GM23338 (cell line): ENCODE measurements around the gene PDIA5. TPM values are rescaled to one million over a fixed set of nuclear protein-coding genes. Genes with fewer than 3 reads are reported as not detected.

Experiments used
- ATAC-seq: fragments of 200-7000 bp; cut with Tn5 transposase; 3 replicates; pipeline ENCODE4 v1.9.1; 2020
- DNase-seq: peaks from one replicate; pipeline ENCODE4 v3.0.0-alpha.2; 2015; ENCODE audit warnings: low spot score
- H2AFZ ChIP-seq: fragments of 200-600 bp; sonication (generic); 2 replicates; pipeline ENCODE4 v1.8.0; 2016; ENCODE audit warnings: antibody characterized with exemption, mild to moderate bottlenecking, moderate library complexity
- H3F3A ChIP-seq: fragments of 200-600 bp; sonication (generic); replicated peaks from 2 replicates; pipeline ENCODE4 v1.8.0; 2017; ENCODE audit warnings: antibody characterized with exemption, mixed run types, low read depth
- H3K27ac ChIP-seq: fragments of 200-600 bp; sonication (generic); 2 replicates; pipeline ENCODE4 v1.6.1; 2016; ENCODE audit warnings: low read depth
- H3K27me3 ChIP-seq: fragments of 200-600 bp; sonication (generic); 2 replicates; pipeline ENCODE4 v1.8.0; 2016; ENCODE audit warnings: mild to moderate bottlenecking, mixed run types, moderate library complexity; ENCODE audit not compliant: insufficient read depth
- H3K36me3 ChIP-seq: fragments of 200-600 bp; sonication (generic); 2 replicates; pipeline ENCODE4 v1.8.0; 2016; ENCODE audit warnings: mild to moderate bottlenecking; ENCODE audit not compliant: insufficient read depth
- H3K4me1 ChIP-seq: fragments of 200-600 bp; sonication (generic); 2 replicates; pipeline ENCODE4 v1.8.0; 2016; ENCODE audit warnings: mild to moderate bottlenecking, moderate library complexity; ENCODE audit not compliant: insufficient read depth
- H3K4me2 ChIP-seq: fragments of 200-600 bp; sonication (generic); 2 replicates; pipeline ENCODE4 v1.7.1; 2017; ENCODE audit warnings: mixed run types
- H3K4me3 ChIP-seq: fragments of 200-600 bp; sonication (generic); 2 replicates; pipeline ENCODE4 v1.6.1; 2016; ENCODE audit warnings: mixed run types
- H3K79me2 ChIP-seq: fragments of 200-600 bp; sonication (generic); replicated peaks from 2 replicates; pipeline ENCODE4 v1.8.0; 2017; ENCODE audit warnings: mild to moderate bottlenecking; ENCODE audit not compliant: insufficient read depth
- H3K9me2 ChIP-seq: fragments of 200-600 bp; sonication (generic); 2 replicates; pipeline ENCODE4 v1.8.0; 2017; ENCODE audit not compliant: insufficient read depth
- H4K20me1 ChIP-seq: fragments of 200-600 bp; sonication (generic); replicated peaks from 2 replicates; pipeline ENCODE4 v1.8.0; 2017; ENCODE audit warnings: mild to moderate bottlenecking; ENCODE audit not compliant: insufficient read depth
- H3K27ac Mint-ChIP-seq: 2 replicates; pipeline ENCODE4 v1.8.0; 2020; ENCODE audit warnings: inconsistent platforms, mild to moderate bottlenecking, moderate library complexity, mixed read lengths
- H3K27me3 Mint-ChIP-seq: 3 replicates; pipeline ENCODE4 v1.8.0; 2022; ENCODE audit warnings: low read depth, mild to moderate bottlenecking, moderate library complexity, mixed read lengths, inconsistent platforms; ENCODE audit not compliant: insufficient read depth, poor library complexity
- H3K36me3 Mint-ChIP-seq: 3 replicates; pipeline ENCODE4 v1.8.0; 2021; ENCODE audit warnings: low read depth, mild to moderate bottlenecking, inconsistent platforms, moderate library complexity, mixed read lengths
- H3K4me1 Mint-ChIP-seq: 3 replicates; pipeline ENCODE4 v1.8.0; 2020; ENCODE audit warnings: mild to moderate bottlenecking, inconsistent platforms, mixed read lengths
- H3K4me3 Mint-ChIP-seq: 3 replicates; pipeline ENCODE4 v1.8.0; 2021; ENCODE audit warnings: moderate library complexity, mild to moderate bottlenecking, inconsistent platforms, mixed read lengths
- H3K9me3 Mint-ChIP-seq: 3 replicates; pipeline ENCODE4 v1.8.0; 2020; ENCODE audit warnings: moderate library complexity, mild to moderate bottlenecking, inconsistent platforms, mixed read lengths
- CREB1 ChIP-seq: fragments of 250-450 bp; sonication (Bioruptor Pico); IDR thresholded peaks from 2 replicates; pipeline ENCODE4 v1.5.0; 2020; ENCODE audit warnings: low read depth, mild to moderate bottlenecking, moderate library complexity
- EZH2 ChIP-seq: fragments of 200-600 bp; sonication (generic); IDR thresholded peaks from one replicate; pipeline ENCODE4 v1.8.0; 2017; ENCODE audit warnings: antibody characterized with exemption, mild to moderate bottlenecking, low read depth; ENCODE audit not compliant: unreplicated experiment
- EZH2phosphoT487 ChIP-seq: fragments of 200-600 bp; sonication (generic); IDR thresholded peaks from one replicate; pipeline ENCODE4 v1.8.1; 2018; ENCODE audit warnings: antibody characterized with exemption; ENCODE audit not compliant: unreplicated experiment
- JUNB ChIP-seq: IDR thresholded peaks from one replicate; pipeline ENCODE4 v1.6.1; 2016; ENCODE audit warnings: antibody characterized with exemption; ENCODE audit not compliant: unreplicated experiment
- NANOG ChIP-seq: IDR thresholded peaks from 2 replicates; pipeline ENCODE4 v1.6.1; 2016; ENCODE audit warnings: antibody characterized with exemption, borderline replicate concordance
- POLR2AphosphoS5 ChIP-seq: IDR thresholded peaks from 2 replicates; pipeline ENCODE4 v1.6.1; 2016; ENCODE audit warnings: antibody characterized with exemption, low read depth
- STAT1 ChIP-seq: IDR thresholded peaks from one replicate; pipeline ENCODE4 v1.6.1; 2016; ENCODE audit warnings: antibody characterized with exemption; ENCODE audit not compliant: unreplicated experiment
- ZNF114 ChIP-seq: fragments of 250-450 bp; sonication (Bioruptor Pico); IDR thresholded peaks from 2 replicates; pipeline ENCODE4 v1.5.0; 2020; ENCODE audit warnings: mild to moderate bottlenecking, moderate library complexity
- ZNF331 ChIP-seq: fragments of 250-450 bp; sonication (Bioruptor Pico); IDR thresholded peaks from 2 replicates; pipeline ENCODE4 v1.5.0; 2020; ENCODE audit warnings: low read depth, mild to moderate bottlenecking, moderate library complexity
- polyA plus RNA-seq: library from polyadenylated mRNA; unstranded; fragments of >200 nt; fragmentation: Nextera tagmentation; extraction: Ambion mirVana; gene quantifications from 2 replicates; pipeline ENCODE4 v1.2.1, GENCODE V29; 2016
- total RNA-seq: library from RNA; depleted of rRNA; stranded (reverse); fragments of >200 nt; shearing (Covaris generic); gene quantifications from 2 replicates; pipeline ENCODE4 v1.2.3, GENCODE V29; 2014
- TF ChIP-seq, protein P1 (sequence below): IDR thresholded peaks from one replicate; pipeline ENCODE4 v1.6.1; 2018; ENCODE audit warnings: antibody characterized with exemption; ENCODE audit not compliant: unreplicated experiment
- TF ChIP-seq, protein P2 (sequence below): IDR thresholded peaks from 2 replicates; pipeline ENCODE4 v1.6.1; 2016; ENCODE audit warnings: antibody characterized with exemption
- TF ChIP-seq, protein P3 (sequence below): fragments of 250-450 bp; sonication (Bioruptor Pico); IDR thresholded peaks from 2 replicates; pipeline ENCODE4 v1.5.0; 2020; ENCODE audit warnings: mild to moderate bottlenecking, moderate library complexity
- TF ChIP-seq, protein P4 (sequence below), 2 experiments: fragments of 200-600 bp in 1 of 2; sonication (generic) in 1 of 2; conservative IDR thresholded peaks; 2 replicates each; pipeline versions ENCODE4 v1.5.1 to v1.6.1; 2016 to 2017; ENCODE audit warnings: antibody characterized with exemption in 2 of 2, low read depth in 2 of 2, mild to moderate bottlenecking in 2 of 2, moderate library complexity in 1 of 2

PDIA5 gene
- total and polyA plus RNA-seq, 2 experiments from 2014 or later = 22.9 to 28.1 TPM

DNA sequence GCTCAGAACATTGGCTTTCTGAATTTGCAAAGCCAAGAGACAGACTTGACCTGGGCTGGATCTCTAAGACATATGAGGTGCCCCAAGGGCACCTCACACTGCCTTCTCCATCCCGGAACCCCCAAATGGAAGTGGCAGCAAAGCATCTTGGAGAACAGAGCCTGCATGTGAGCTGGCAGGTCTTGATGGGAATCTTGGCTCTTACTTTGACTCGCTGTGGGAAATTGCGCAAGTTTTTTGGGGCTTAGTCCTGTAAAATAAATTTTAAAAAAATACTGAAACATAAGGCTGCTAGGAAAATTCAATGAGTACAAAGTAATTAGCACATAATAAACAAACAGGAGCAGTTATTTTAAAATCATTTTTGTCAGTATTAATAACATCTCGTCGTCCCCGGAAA is 121.2 kb downstream of the PDIA5 start:
- Mint-ChIP-seq H3K4me3 (no peak overlapping the region), H3K27me3 (no peaks in the 10 kb centered on the region), H3K27ac (no peak overlapping the region), H3K4me1 (no peaks in the 10 kb centered on the region; the same call in none of the 3 replicates), H3K36me3 (no peaks in the 10 kb centered on the region), H3K9me3 (no peaks in the 10 kb centered on the region)
- Histone ChIP-seq H3K4me3 (no peak overlapping the region), H3K79me2 (no peaks in the 10 kb centered on the region), H3K4me1 (peaks cover 3% of the 10 kb centered on the region), H3K36me3 (no peaks in the 10 kb centered on the region), H4K20me1 (no peaks in the 10 kb centered on the region), H3K27ac (no peak overlapping the region), H2AFZ (no peak overlapping the region), H3K9me2 (no peaks in the 10 kb centered on the region), H3K4me2 (no peak overlapping the region), H3F3A (no peaks in the 10 kb centered on the region), H3K27me3 (no peaks in the 10 kb centered on the region)
- DNase-seq = no peak
- ATAC-seq = no peak
- no peak for TF ChIP-seq STAT1
- TF ChIP-seq, protein P1, sequence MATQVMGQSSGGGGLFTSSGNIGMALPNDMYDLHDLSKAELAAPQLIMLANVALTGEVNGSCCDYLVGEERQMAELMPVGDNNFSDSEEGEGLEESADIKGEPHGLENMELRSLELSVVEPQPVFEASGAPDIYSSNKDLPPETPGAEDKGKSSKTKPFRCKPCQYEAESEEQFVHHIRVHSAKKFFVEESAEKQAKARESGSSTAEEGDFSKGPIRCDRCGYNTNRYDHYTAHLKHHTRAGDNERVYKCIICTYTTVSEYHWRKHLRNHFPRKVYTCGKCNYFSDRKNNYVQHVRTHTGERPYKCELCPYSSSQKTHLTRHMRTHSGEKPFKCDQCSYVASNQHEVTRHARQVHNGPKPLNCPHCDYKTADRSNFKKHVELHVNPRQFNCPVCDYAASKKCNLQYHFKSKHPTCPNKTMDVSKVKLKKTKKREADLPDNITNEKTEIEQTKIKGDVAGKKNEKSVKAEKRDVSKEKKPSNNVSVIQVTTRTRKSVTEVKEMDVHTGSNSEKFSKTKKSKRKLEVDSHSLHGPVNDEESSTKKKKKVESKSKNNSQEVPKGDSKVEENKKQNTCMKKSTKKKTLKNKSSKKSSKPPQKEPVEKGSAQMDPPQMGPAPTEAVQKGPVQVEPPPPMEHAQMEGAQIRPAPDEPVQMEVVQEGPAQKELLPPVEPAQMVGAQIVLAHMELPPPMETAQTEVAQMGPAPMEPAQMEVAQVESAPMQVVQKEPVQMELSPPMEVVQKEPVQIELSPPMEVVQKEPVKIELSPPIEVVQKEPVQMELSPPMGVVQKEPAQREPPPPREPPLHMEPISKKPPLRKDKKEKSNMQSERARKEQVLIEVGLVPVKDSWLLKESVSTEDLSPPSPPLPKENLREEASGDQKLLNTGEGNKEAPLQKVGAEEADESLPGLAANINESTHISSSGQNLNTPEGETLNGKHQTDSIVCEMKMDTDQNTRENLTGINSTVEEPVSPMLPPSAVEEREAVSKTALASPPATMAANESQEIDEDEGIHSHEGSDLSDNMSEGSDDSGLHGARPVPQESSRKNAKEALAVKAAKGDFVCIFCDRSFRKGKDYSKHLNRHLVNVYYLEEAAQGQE = no peak
- TF ChIP-seq EZH2phosphoT487 = no peak
- no peak for TF ChIP-seq CREB1 (CRISPR knock-in tag)
- TF ChIP-seq POLR2AphosphoS5 = no peak
- TF ChIP-seq, protein P2, sequence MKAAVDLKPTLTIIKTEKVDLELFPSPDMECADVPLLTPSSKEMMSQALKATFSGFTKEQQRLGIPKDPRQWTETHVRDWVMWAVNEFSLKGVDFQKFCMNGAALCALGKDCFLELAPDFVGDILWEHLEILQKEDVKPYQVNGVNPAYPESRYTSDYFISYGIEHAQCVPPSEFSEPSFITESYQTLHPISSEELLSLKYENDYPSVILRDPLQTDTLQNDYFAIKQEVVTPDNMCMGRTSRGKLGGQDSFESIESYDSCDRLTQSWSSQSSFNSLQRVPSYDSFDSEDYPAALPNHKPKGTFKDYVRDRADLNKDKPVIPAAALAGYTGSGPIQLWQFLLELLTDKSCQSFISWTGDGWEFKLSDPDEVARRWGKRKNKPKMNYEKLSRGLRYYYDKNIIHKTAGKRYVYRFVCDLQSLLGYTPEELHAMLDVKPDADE = no peak
- TF ChIP-seq, protein P3, sequence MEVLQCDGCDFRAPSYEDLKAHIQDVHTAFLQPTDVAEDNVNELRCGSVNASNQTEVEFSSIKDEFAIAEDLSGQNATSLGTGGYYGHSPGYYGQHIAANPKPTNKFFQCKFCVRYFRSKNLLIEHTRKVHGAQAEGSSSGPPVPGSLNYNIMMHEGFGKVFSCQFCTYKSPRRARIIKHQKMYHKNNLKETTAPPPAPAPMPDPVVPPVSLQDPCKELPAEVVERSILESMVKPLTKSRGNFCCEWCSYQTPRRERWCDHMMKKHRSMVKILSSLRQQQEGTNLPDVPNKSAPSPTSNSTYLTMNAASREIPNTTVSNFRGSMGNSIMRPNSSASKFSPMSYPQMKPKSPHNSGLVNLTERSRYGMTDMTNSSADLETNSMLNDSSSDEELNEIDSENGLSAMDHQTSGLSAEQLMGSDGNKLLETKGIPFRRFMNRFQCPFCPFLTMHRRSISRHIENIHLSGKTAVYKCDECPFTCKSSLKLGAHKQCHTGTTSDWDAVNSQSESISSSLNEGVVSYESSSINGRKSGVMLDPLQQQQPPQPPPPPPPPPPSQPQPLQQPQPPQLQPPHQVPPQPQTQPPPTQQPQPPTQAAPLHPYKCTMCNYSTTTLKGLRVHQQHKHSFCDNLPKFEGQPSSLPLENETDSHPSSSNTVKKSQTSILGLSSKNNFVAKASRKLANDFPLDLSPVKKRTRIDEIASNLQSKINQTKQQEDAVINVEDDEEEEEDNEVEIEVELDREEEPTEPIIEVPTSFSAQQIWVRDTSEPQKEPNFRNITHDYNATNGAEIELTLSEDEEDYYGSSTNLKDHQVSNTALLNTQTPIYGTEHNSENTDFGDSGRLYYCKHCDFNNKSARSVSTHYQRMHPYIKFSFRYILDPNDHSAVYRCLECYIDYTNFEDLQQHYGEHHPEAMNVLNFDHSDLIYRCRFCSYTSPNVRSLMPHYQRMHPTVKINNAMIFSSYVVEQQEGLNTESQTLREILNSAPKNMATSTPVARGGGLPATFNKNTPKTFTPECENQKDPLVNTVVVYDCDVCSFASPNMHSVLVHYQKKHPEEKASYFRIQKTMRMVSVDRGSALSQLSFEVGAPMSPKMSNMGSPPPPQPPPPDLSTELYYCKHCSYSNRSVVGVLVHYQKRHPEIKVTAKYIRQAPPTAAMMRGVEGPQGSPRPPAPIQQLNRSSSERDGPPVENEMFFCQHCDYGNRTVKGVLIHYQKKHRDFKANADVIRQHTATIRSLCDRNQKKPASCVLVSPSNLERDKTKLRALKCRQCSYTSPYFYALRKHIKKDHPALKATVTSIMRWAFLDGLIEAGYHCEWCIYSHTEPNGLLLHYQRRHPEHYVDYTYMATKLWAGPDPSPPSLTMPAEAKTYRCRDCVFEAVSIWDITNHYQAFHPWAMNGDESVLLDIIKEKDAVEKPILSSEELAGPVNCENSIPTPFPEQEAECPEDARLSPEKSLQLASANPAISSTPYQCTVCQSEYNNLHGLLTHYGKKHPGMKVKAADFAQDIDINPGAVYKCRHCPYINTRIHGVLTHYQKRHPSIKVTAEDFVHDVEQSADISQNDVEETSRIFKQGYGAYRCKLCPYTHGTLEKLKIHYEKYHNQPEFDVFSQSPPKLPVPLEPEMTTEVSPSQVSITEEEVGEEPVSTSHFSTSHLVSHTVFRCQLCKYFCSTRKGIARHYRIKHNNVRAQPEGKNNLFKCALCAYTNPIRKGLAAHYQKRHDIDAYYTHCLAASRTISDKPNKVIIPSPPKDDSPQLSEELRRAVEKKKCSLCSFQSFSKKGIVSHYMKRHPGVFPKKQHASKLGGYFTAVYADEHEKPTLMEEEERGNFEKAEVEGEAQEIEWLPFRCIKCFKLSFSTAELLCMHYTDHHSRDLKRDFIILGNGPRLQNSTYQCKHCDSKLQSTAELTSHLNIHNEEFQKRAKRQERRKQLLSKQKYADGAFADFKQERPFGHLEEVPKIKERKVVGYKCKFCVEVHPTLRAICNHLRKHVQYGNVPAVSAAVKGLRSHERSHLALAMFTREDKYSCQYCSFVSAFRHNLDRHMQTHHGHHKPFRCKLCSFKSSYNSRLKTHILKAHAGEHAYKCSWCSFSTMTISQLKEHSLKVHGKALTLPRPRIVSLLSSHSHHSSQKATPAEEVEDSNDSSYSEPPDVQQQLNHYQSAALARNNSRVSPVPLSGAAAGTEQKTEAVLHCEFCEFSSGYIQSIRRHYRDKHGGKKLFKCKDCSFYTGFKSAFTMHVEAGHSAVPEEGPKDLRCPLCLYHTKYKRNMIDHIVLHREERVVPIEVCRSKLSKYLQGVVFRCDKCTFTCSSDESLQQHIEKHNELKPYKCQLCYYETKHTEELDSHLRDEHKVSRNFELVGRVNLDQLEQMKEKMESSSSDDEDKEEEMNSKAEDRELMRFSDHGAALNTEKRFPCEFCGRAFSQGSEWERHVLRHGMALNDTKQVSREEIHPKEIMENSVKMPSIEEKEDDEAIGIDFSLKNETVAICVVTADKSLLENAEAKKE (CRISPR knock-in tag) = no peak
- no peak for TF ChIP-seq JUNB
- TF ChIP-seq ZNF114 = no peak
- TF ChIP-seq, protein P4, sequence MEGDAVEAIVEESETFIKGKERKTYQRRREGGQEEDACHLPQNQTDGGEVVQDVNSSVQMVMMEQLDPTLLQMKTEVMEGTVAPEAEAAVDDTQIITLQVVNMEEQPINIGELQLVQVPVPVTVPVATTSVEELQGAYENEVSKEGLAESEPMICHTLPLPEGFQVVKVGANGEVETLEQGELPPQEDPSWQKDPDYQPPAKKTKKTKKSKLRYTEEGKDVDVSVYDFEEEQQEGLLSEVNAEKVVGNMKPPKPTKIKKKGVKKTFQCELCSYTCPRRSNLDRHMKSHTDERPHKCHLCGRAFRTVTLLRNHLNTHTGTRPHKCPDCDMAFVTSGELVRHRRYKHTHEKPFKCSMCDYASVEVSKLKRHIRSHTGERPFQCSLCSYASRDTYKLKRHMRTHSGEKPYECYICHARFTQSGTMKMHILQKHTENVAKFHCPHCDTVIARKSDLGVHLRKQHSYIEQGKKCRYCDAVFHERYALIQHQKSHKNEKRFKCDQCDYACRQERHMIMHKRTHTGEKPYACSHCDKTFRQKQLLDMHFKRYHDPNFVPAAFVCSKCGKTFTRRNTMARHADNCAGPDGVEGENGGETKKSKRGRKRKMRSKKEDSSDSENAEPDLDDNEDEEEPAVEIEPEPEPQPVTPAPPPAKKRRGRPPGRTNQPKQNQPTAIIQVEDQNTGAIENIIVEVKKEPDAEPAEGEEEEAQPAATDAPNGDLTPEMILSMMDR (conservative IDR thresholded peaks at IDR 0.05; ENCODE audit: low read depth in 2 of 2) = no peak
- no peak for TF ChIP-seq NANOG
- no peak for TF ChIP-seq ZNF331
- TF ChIP-seq EZH2 = no peak
